ENCODE measurements around the gene SLC7A9. TPM values are rescaled to one million over a fixed set of nuclear protein-coding genes. Genes with fewer than 3 reads are reported as not detected.
"Not testable (repeated sequence)": the region's sequence is repeated elsewhere in the genome, so short reads cannot be mapped to it uniquely, and the experiment has no call there.

The SLC7A9 gene
- total RNA-seq, 1 experiment from 2014 or later, result not detected

- not testable (repeated sequence) for DNase-seq (ENCODE audit: low read depth)
Measured at GRCh38 chr19:32885255-32885654, 15.7 kb upstream of the SLC7A9 start.

- DNase-seq (ENCODE audit: low read depth), result no peak
Measured at GRCh38 chr19:32881766-32882165, 12.2 kb upstream of the SLC7A9 start.

GRCh38 chr19:32880622-32881021 is 11.1 kb upstream of the SLC7A9 start:
- DNase-seq (ENCODE audit: low read depth), result no peak

- DNase-seq (ENCODE audit: low read depth), result no peak
Measured at GRCh38 chr19:32879741-32880140, 10.2 kb upstream of the SLC7A9 start.

GRCh38 chr19:32878988-32879387 is 9.4 kb upstream of the SLC7A9 start:
- no peak for DNase-seq (ENCODE audit: low read depth)

GRCh38 chr19:32877977-32878745 is 8.6 kb upstream of the SLC7A9 start:
- no peak for DNase-seq (ENCODE audit: low read depth)

- no peak for DNase-seq (ENCODE audit: low read depth)
Measured at GRCh38 chr19:32877323-32877912, 7.9 kb upstream of the SLC7A9 start.

- peak; percentile 6 for DNase-seq (ENCODE audit: low read depth)
Measured at GRCh38 chr19:32876919-32877285, 7.3 kb upstream of the SLC7A9 start.

- DNase-seq (ENCODE audit: low read depth), result no peak
Measured at GRCh38 chr19:32876236-32876918, 6.8 kb upstream of the SLC7A9 start.

GRCh38 chr19:32875428-32875827 is 5.9 kb upstream of the SLC7A9 start:
- no peak for DNase-seq (ENCODE audit: low read depth)

GRCh38 chr19:32874605-32875004 is 5.0 kb upstream of the SLC7A9 start:
- no peak for DNase-seq (ENCODE audit: low read depth)

- no peak for DNase-seq (ENCODE audit: low read depth)
Measured at GRCh38 chr19:32873247-32873959, 3.8 kb upstream of the SLC7A9 start.

GRCh38 chr19:32872391-32872790 is 2.8 kb upstream of the SLC7A9 start:
- no peak for DNase-seq (ENCODE audit: low read depth)

GRCh38 chr19:32870981-32871451 is 1.4 kb upstream of the SLC7A9 start:
- no peak for DNase-seq (ENCODE audit: low read depth)

- no peak for DNase-seq (ENCODE audit: low read depth)
Measured at GRCh38 chr19:32869966-32870573, 503 bp upstream of the SLC7A9 start.

GRCh38 chr19:32868206-32868950 is 1.2 kb downstream of the SLC7A9 start:
- no peak for DNase-seq (ENCODE audit: low read depth)

- DNase-seq (ENCODE audit: low read depth), result not testable (repeated sequence)
Measured at GRCh38 chr19:32867436-32867835, 2.1 kb downstream of the SLC7A9 start.

GRCh38 chr19:32866564-32867265 is 2.9 kb downstream of the SLC7A9 start:
- DNase-seq (ENCODE audit: low read depth), result peak; percentile 20

- no peak for DNase-seq (ENCODE audit: low read depth)
Measured at GRCh38 chr19:32866061-32866460, 3.5 kb downstream of the SLC7A9 start.

GRCh38 chr19:32865326-32865725 is 4.2 kb downstream of the SLC7A9 start:
- peak; percentile 37 for DNase-seq (ENCODE audit: low read depth)

Data from LHCN-M2 (cell line).